ENCODE results near the gene ABTB2. TPM values are rescaled to one million over a fixed set of nuclear protein-coding genes. Genes with fewer than 3 reads are reported as not detected.

The ABTB2 gene
- total and polyA plus RNA-seq, 10 of the 15 experiments (the other 5 are each of a cell fraction or from before 2014, with no cell fraction given): 0.13 to 2.1 (median 0.72) TPM

DNA sequence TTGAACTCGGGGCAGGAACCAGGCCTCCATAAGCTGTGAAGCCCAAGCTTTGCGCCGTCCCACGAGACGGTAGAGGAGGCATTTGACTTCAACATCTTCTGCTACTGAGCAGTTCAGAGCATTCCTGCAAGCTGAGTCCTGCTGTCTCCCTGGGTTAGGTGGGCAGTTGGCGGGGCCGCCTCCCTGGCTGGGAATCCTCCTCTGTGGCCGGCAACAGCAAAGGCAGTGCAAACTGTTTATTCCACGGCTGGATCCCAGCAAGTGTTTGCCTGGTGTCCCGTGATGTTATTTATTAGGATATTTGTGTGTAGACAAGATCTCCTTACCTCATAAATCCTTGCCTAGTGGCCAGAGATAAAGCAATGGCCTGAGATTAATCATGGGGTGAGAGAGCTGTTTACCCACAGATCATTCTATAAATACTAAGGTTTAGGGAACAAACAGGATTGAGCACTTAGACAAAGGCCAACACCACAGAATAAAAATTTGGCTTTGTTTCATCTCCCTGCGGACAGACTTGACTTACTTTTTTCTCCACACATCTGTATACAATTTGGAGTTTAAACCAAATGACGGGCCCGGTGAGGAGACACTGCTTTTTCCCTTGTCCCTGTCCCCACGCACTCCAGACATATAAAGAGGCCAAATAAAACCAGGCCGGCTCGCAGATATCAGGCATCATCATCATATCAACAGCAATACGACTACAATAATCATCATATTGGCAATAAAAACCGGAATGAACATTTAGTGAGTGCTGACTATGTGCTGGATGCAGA, 189.0 kb downstream of the ABTB2 start (continued):
- TF ChIP-seq, protein P1, sequence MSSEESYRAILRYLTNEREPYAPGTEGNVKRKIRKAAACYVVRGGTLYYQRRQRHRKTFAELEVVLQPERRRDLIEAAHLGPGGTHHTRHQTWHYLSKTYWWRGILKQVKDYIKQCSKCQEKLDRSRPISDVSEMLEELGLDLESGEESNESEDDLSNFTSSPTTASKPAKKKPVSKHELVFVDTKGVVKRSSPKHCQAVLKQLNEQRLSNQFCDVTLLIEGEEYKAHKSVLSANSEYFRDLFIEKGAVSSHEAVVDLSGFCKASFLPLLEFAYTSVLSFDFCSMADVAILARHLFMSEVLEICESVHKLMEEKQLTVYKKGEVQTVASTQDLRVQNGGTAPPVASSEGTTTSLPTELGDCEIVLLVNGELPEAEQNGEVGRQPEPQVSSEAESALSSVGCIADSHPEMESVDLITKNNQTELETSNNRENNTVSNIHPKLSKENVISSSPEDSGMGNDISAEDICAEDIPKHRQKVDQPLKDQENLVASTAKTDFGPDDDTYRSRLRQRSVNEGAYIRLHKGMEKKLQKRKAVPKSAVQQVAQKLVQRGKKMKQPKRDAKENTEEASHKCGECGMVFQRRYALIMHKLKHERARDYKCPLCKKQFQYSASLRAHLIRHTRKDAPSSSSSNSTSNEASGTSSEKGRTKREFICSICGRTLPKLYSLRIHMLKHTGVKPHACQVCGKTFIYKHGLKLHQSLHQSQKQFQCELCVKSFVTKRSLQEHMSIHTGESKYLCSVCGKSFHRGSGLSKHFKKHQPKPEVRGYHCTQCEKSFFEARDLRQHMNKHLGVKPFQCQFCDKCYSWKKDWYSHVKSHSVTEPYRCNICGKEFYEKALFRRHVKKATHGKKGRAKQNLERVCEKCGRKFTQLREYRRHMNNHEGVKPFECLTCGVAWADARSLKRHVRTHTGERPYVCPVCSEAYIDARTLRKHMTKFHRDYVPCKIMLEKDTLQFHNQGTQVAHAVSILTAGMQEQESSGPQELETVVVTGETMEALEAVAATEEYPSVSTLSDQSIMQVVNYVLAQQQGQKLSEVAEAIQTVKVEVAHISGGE (CRISPR knock-in tag; IDR thresholded peaks at IDR 0.05): no peak
- no peak for TF ChIP-seq SIN3A (IDR thresholded peaks at IDR 0.05; ENCODE audit: low read depth, low read length)
- TF ChIP-seq ESRRA (IDR thresholded peaks at IDR 0.05; ENCODE audit: low read length): no peak
- TF ChIP-seq ZNF384 (IDR thresholded peaks at IDR 0.05; ENCODE audit: borderline replicate concordance, low read depth, low read length): no peak
- TF ChIP-seq KDM1A (IDR thresholded peaks at IDR 0.05; ENCODE audit: borderline replicate concordance): no peak
- no peak for TF ChIP-seq TAF1 (IDR thresholded peaks at IDR 0.05; ENCODE audit: borderline replicate concordance, low read depth, low read length)

DNA sequence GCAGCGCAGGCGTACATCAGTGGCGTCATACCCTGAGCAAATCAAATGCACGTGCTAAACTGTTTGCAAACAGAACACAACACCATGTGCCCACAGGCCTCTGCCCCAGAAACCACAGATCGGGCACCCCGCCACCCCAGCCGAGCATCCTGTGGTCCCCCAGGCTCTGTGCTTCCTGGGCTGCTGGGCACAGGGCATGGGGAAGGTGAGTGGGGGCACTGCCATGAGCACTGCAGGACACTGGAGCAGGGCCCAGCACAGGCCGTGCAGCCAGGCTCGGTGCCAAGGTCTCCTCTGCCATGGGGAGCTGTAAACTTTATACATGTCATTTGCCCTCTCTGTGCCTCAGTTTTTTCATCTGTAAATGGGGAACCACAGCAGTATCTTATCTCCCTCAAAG, 189.8 kb downstream of the ABTB2 start:
- 88% methylated on average over 9 of the region's 9 CpGs for WGBS (ENCODE audit: insufficient coverage, insufficient replicate concordance, low lambda C conversion rate, missing lambda C conversion rate)
- Histone ChIP-seq H2AFZ (ENCODE audit: control insufficient read depth, low read depth, low read length) (no peak overlapping the region), H3K27me3 (replicated peaks in 1 of 2; ENCODE audit: control insufficient read depth in 2 of 2, insufficient read depth in 2 of 2, low read length in 1 of 2) (no peaks in the 10 kb centered on the region), H3K4me2 (ENCODE audit: control insufficient read depth, insufficient read depth) (no peak overlapping the region), H3K27ac (ENCODE audit: control insufficient read depth, insufficient read depth) (no peak overlapping the region), H3K36me3 (ENCODE audit: control insufficient read depth in 2 of 2, insufficient read depth in 2 of 2, low read length in 1 of 2) (no peaks in the 10 kb centered on the region; a peak in 1 of 4 replicates), H3K9me3 (replicated peaks; ENCODE audit: control insufficient read depth, insufficient read depth, low read length) (no peaks in the 10 kb centered on the region), H3K4me1 (ENCODE audit: control insufficient read depth, insufficient read depth, low read length) (no peaks in the 10 kb centered on the region), H3K79me2 (ENCODE audit: control insufficient read depth, insufficient read depth, low read length) (no peaks in the 10 kb centered on the region), H3K4me3 (no peak overlapping the region), H3K9ac (ENCODE audit: control insufficient read depth, insufficient read depth, low read length) (no peak overlapping the region), H4K20me1 (ENCODE audit: control insufficient read depth, insufficient read depth) (no peaks in the 10 kb centered on the region)
- ChIA-PET POLR2A (no interaction called here), SMC1A (ENCODE audit: uncharacterized antibody, unreplicated experiment) (interaction anchor here (1.4 kb wide), 1 partner anchor 14 kb away, joined by 3 read pairs; no protein-coding TSS in a partner anchor), RAD21 (ENCODE audit: unreplicated experiment) (interaction anchor here (0.9 to 1.1 kb wide), 2 partner anchors 12 to 193 kb away, joined by 3 read pairs; no protein-coding TSS in a partner anchor), CTCF (interaction anchor here (1.0 to 1.1 kb wide), 2 partner anchors 190 to 193 kb away, joined by 4 to 5 read pairs; partner anchors contain the start of gene ABTB2)
- intact Hi-C loops (cut with micrococcal nuclease; ENCODE audit: unreplicated experiment) (no loop called here), in situ Hi-C loops (cut with MboI) (loop anchor here (25.0 kb wide), 1 partner anchor 319 kb away; no protein-coding TSS in a partner anchor)
- FAIRE-seq (no peak), ATAC-seq (no peak), DNase-seq (ENCODE audit: low read depth, low spot score) (no peak)
- BruUV-seq (replicated peaks): no TSS peak
- TF ChIP-seq RUNX3 (IDR thresholded peaks at IDR 0.05; ENCODE audit: low read length) (no peak), EGR1 (IDR thresholded peaks at IDR 0.05; ENCODE audit: borderline replicate concordance in 1 of 2, low read depth in 2 of 2, low read length in 2 of 2) (no peak), SMC3 (IDR thresholded peaks at IDR 0.05; ENCODE audit: borderline replicate concordance, low read length) (no peak)
- TF ChIP-seq, protein P2, sequence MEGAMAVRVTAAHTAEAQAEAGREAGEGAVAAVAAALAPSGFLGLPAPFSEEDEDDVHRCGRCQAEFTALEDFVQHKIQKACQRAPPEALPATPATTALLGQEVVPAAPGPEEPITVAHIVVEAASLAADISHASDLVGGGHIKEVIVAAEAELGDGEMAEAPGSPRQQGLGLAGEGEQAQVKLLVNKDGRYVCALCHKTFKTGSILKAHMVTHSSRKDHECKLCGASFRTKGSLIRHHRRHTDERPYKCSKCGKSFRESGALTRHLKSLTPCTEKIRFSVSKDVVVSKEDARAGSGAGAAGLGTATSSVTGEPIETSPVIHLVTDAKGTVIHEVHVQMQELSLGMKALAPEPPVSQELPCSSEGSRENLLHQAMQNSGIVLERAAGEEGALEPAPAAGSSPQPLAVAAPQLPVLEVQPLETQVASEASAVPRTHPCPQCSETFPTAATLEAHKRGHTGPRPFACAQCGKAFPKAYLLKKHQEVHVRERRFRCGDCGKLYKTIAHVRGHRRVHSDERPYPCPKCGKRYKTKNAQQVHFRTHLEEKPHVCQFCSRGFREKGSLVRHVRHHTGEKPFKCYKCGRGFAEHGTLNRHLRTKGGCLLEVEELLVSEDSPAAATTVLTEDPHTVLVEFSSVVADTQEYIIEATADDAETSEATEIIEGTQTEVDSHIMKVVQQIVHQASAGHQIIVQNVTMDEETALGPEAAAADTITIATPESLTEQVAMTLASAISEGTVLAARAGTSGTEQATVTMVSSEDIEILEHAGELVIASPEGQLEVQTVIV (IDR thresholded peaks at IDR 0.05; ENCODE audit: borderline replicate concordance, partially characterized antibody): no peak
- TF ChIP-seq, protein P3, sequence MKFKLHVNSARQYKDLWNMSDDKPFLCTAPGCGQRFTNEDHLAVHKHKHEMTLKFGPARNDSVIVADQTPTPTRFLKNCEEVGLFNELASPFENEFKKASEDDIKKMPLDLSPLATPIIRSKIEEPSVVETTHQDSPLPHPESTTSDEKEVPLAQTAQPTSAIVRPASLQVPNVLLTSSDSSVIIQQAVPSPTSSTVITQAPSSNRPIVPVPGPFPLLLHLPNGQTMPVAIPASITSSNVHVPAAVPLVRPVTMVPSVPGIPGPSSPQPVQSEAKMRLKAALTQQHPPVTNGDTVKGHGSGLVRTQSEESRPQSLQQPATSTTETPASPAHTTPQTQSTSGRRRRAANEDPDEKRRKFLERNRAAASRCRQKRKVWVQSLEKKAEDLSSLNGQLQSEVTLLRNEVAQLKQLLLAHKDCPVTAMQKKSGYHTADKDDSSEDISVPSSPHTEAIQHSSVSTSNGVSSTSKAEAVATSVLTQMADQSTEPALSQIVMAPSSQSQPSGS (IDR thresholded peaks at IDR 0.05; ENCODE audit: low read length): no peak
- TF ChIP-seq, protein P4, sequence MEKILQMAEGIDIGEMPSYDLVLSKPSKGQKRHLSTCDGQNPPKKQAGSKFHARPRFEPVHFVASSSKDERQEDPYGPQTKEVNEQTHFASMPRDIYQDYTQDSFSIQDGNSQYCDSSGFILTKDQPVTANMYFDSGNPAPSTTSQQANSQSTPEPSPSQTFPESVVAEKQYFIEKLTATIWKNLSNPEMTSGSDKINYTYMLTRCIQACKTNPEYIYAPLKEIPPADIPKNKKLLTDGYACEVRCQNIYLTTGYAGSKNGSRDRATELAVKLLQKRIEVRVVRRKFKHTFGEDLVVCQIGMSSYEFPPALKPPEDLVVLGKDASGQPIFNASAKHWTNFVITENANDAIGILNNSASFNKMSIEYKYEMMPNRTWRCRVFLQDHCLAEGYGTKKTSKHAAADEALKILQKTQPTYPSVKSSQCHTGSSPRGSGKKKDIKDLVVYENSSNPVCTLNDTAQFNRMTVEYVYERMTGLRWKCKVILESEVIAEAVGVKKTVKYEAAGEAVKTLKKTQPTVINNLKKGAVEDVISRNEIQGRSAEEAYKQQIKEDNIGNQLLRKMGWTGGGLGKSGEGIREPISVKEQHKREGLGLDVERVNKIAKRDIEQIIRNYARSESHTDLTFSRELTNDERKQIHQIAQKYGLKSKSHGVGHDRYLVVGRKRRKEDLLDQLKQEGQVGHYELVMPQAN (conservative IDR thresholded peaks at IDR 0.05): no peak
